HG02884 (cell line): ENCODE data around the gene BIRC7.
"Not testable (repeated sequence)": the region's sequence is repeated elsewhere in the genome, so short reads cannot be mapped to it uniquely, and the experiment has no call there.

Experiments used
- ATAC-seq: cut with Tn5 transposase; IDR thresholded peaks from one replicate; pipeline ENCODE4 v1.9.1; 2021; ENCODE audit warnings: mild to moderate bottlenecking, moderate library complexity; ENCODE audit not compliant: unreplicated experiment

The BIRC7 gene

DNA sequence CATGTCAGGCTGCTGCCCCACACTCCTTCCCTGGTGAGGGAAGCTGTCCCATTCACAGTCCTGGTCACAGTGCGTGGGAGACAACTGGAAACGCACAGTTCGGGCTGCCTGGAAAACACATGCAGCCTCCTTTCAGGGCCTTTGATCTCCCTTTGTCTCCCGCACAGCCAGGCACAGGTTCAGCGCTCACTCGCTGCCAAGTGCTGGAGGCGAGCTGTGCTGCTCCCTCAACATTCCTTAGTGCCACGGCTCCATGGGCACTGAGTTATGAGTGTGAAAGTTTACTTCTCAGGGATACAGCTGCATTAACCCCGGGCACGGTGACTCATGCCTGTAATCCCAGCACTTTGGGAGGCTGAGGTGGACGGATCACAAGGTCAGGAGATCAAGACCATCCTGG is 28.8 kb upstream of the BIRC7 start:
- no peak for ATAC-seq

DNA sequence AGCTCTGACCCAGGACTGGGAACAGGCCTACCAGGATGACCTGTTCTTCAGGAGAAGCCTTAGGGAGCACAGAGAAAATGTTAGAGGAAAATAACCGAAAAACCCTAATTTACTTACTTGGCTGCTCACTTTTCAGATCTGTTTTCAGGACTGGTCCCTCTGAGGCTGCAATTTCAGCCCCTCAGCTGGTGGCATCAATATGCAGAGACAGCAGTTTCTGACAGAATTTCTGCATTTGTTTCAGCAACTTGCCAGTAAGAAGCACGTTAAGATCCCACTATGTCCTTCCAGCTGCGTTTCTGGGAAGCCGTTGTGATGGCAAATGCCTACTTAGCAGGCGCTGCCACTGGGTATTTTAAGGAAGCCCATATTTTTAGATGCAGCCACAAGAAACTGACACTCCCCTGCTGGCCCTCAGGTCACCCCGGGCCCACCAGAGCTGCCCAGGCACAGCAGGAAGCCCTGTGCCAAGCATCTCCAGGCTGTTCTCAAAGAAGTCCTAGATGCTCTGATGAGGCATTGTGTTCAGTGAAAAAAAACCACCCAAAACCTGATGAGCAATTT is 27.3 kb upstream of the BIRC7 start:
- no peak for ATAC-seq

DNA sequence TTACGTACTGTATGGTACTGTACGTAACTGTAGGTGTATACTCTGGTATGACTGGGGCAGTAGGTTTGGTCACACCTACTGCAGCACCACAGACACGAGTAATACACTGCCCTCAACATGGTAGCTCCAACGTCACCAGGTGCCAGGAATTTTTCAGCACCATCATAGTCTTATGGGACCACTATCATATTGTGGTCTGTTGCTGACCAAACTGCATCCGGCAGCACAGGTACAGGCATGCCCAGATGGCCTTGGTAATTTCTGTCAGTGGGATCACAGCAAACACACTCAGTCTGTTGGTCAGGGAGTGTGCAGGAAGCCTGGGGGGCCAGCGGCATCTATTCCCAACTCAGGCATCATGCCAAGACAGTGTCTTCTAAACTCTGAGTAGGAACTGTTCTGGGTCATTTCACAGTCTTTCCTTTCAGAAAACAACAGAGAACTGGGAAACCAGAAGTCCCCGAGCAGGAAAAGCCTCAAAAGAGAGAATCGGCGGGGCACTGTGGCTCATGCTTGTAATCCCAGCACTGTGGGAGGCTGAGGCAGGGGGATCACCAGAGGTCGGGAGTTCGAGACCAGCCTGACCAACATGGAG is 25.6 kb upstream of the BIRC7 start:
- no peak for ATAC-seq

DNA sequence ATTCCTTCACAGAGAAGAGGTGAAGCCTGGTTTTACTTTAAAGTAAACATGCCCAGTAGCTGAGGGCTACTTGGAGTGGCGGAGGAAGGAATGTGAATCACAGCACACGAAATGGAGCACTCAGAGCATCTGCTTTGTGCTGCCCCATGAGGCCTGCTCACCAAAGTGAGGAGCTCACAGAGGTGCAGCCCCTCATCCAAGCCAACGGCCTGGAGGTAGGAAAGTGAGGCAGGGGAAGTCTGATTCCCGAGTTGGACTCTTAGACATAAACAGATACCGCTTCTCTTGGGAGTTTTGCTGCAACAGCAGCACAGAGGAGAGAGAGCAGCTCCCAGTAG is 23.3 kb upstream of the BIRC7 start:
- no peak for ATAC-seq

DNA sequence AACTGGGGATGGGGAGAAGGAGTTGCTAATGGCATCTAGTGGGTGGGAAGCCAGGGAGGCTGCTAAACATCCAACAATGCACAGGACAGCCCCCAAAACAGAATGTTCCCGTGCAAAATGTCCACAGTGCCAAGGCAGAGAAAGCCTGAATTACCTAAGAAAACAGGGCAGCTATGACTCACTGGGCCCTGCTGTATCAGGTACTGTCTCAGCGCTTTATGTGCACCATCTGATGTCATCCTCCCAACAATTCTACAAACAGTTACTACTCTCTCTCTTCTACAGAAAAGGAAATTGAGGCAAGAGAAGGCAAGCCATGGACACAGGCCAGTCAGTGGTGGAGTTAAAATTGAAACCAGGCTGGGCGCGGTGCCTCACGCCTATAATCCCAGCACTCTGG is 22.9 kb upstream of the BIRC7 start:
- ATAC-seq: no peak

DNA sequence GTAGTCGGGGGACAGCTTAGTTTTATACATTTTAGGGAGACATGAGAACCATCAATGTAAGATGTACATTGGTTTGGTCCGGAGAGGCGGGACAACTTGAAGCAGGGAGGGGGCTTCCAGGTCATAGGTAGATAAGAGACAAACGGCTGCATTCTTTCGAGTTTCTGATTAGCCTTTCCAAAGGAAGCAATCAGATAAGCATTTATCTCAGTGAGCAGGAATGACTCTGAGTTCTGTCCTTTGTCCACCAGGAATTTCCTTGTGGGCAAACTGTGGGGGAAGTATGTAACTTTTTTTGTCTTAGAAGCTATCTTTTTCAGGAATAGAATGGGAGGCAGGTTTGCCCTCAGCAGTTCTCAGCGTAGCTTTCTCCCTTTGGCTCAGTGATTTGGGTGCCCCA is 21.2 kb upstream of the BIRC7 start:
- ATAC-seq: no peak

DNA sequence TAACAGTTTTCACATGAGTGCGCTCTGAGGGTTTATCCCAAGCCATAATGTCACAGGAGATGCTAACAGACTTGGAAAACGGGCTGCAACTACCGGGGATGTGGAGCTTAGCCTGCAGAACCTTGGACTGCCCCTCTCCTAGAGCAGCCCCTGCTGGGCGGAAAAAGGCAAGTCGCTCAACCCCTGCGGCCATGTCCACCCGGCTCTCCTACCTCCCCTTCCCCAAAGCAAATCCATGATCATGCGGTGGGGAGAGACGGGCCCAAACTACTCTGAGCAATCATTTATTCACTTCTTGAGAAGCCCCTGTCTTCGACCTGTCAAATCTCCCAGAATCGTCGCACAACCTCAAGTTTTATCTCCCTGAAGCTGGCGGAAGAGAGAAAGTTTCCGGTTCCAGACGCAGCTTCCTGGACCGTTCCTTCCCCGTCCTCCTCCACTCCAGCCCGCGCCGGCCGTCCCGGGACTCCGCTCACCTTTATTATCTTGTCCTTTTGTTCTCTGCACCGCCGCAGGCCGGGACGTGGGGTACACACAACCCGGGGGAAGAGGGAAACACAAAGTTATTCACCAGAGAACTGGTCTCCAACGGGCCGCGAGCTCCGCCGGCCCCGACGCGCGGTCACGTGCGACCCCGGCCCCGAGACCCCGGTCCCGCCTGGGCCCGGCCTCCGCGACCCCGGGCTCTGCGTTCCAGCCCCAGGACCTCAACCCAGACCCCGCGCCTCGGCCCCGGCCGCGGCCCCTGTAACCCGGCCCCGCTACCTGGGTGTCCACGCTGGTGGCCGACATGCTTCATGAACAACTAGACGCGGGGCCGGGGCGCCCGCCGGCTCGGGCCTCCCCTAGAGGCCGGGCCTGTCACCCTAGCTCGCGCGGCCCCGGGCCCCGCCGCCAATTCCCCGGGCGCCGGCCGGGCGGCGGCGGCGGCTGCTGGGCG is 20.3 kb upstream of the BIRC7 start:
- ATAC-seq: peak; percentile 18

DNA sequence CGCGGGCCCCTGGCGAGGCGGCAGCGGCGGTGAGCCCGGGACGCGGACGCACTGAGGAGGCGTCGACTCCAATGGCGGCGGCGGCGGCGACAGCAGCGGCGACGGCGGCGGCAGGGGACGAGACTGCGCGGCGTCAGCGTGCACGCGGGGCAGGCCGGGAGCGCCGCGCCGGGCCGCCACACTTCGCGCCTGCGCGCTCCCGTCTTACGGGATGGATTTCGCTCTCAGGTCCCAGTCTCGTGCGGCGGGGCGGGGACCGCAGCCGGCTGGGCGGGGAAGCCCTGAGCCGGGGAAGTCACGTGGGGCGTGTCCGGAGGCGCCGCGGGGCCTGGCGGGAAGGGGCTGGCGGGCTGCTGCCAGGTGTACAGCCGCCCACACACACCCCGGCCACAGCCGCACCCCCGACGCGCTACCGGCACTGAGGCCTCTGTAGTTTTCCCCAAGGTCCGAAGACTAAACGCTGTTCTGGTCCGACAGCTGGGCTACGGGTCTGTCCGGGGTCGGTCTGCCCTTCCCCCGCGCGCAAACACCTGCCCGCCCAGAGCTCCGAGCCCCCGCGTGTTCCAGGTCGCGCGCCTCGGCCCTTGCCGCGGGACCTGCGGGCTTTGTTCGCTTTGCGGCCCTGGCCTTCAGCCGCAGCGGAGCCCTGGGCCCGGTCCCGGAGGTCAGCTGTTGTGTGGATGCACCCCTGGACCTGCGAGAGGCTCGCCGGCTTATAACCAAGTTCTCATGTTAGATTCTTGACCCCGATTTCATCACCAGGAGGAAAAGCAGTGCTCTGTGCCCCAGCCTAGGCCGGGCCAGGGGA is 19.5 kb upstream of the BIRC7 start, which contains the start of gene YTHDF1:
Gene YTHDF1, minus strand, starts transcription at position 91 of the 808 bp plus-strand sequence. CDS start 239 bp downstream, outside the sequence.
- ATAC-seq: peak; percentile 85

DNA sequence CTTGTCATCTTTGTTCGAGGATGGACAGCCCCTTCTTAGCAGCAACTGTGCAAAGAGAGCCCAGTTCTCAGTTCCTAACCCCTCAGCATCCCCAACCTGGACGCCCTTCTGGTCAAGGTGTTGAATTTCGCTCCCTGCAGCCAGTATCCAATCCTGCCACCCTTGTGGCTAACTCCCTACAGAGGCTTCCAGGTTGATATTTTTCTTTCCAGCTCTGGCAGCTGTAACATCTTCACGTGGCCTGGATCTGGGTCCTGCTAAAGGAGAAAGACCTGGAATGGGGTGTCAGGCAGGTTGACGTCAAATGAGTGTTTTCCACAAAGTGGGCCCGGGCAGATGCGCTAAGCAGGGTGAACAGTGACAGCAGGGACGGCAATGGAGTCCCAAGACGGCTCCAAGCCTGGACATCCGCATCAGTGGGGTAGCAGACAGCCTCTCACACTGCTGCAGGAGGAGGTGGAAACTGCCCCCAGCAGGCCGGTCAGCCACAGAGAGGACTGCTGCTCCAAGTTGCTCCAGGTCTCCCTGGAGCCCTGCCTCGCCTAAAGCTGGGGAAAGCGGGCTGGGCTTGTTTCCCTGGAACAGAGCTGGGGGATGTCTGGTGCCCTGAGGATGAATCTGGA is 18.7 kb upstream of the BIRC7 start:
- ATAC-seq: no peak

DNA sequence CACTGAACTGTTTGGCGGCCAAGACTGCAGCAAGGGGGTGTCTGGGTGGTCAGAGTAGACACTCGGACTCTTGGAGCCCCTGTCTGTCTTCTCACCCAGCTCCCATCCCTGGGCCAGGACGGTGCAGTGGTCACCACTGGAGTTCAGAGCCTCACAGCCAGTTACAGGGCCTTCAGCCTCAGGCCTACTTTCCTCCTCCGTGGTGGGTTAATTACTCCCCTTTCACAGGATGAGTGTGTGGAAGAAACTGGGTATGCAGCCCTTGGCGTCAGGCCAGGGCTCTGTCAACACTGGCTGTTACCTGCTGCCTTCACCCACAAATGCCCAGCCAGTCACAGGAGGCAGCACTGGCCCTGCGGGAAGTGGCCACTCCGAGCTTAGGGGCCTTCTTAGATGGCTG is 18.0 kb upstream of the BIRC7 start:
- no peak for ATAC-seq

DNA sequence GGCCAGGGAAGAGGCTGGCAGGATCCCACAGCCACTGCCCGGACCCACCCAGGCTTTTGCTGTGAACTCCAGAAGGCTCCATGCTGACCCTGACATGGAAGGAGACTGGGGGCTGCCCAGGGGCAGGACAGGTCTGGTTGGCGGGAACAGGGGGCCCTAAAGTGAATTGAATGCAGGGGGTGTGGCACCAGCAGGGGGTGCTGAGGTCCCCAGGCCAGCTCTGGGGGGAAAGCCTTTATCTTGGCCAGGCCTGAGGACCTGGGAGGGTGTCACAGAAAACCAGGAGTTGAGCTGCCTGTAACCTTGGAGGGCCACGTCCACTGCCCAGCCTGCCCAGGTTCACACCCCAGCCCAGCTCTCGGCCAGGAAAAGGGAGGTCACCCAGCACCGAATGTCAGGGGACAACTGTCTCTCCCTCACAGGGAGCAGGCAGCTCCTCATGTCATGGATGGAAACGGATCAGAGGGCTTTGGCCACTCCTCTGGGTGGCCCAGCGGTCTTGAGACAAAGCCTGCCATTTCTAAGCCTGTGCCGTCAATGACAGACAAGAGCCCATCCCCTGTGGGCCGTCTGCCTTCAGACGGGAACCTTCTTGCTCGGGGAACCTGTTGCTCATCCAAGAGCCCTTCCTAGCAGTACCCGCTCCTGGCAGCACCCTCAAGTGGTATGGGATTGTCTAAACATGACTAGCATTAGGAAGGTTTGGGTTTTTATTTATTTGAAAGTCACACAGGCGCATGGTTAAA is 16.8 kb upstream of the BIRC7 start:
- ATAC-seq: no peak

DNA sequence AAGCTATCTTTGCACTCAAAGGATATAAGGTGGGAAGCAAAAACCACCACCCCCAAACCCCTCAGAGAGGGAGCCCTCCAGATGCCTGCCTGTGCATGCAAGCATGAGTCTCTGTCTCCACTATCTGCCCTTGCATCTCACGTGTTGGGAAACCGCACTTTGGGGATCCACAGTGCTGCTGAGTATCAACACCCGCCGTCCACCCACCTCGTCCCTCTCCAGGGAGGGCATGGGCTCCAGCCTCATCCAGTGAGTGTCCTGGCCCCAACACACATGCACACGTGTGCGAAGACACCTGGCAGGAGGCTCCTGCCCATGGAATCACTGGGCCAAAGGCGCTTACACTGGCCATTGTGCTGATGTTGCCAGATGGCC is 16.3 kb upstream of the BIRC7 start:
- ATAC-seq: no peak

DNA sequence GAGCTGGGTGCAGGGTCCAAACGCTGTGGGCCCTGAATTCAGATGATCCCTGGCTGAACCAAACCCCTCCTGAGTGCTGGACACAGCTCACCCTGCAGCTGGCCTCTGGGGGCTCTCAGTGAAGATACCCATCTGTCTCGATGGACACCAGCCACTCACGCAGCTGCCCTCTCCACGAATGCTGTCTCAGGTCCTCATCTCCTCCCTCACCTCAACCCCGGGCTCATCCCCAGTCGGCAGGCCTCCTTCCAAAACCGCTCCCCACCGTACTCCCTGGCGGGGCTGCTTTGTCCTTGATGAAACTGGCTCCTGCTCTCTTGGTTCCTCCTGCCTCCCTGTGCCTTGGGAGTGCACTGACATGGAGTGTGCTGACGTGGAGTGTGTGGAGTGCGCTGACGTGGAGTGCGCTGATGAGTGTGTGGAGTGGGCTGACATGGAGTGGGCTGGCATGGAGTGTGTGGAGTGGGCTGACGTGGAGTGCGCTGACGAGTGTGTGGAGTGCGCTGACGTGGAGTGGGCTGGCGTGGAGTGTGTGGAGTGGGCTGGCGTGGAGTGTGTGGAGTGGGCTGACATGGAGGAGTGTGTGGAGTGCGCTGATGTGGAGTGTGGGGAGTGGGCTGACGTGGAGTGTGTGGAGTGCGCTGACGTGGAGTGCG is 15.7 kb upstream of the BIRC7 start:
- no peak for ATAC-seq

DNA sequence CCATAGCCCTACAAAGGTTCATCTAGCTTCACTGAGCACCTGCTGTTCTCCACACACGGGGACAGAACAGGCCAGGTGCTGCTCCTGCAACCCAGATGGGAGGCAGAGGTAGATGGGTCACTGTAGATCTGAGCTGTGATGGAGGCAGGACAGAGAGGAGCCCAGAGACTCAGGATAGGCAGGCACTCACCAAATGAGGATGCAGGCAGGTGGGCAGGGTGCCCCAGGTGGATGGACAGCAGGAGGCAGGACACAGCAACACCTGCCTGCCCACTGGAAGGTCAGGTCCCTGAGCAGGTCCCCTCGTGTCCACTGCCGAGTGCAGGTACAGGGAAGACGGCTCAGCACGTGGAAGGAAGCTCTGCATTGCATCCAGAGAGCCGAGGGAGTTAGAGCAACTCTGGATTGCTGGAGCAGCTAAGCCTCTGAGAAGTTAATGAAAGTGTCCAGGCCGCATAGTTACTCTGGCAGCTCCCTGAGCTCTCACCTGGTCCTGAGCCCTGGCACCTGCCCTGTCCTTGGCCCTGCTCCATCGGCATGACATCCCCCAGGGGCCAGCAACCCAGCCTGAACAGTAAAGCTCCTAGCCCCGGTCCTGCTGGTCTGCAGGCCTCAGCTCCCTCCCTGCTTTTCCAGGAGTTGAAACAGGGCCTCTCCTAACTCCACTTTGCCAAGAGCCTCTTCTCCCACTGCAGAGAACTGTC is 14.9 kb upstream of the BIRC7 start:
- no peak for ATAC-seq

DNA sequence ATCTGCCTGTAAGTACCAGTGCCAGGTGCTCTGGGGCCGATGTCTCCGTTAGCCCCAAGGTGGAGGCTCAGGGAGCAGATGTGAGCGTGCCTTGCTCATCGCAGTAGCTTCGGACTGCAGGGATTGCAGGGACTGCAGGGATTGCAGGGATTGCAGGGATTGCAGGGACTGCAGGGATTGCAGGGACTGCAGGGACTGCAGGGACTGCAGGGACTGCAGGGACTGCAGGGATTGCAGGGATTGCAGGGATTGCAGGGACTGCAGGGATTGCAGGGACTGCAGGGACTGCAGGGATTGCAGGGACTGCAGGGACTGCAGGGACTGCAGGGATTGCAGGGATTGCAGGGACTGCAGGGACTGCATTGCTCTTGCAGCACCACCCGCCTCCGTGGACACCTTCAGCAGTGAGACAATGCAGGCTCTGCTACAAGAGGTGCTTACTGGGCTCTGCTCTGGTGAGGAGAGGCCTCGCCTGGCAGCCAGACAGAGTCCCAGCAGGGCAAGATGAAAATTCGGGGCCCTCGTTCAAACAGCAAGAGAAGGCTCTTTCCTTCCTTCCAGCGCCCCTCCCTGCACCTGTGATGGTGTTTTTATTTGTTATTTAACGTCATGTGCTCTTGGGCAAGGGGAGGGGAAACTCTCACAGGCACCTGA is 14.2 kb upstream of the BIRC7 start:
- ATAC-seq: not testable (repeated sequence)

DNA sequence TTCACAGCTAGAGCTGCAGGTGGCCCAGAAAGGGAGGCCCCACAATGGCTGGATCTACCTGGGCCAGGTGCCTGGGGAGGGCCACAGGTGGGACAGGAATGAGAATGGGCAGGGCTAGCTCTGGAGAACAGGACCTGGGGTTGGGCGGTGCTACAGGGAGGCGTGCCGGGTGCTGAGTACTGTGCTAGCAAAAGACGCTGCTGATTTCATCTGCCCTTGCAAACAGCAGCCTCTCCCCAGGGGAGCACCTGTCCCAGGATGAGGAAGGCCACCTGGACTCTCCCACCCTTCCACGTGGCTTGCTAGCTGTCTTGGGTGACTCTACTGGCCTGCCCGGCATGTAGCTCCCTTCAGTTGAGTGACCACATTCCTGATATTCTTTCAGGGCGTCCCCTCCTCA is 13.2 kb upstream of the BIRC7 start:
- ATAC-seq: no peak

DNA sequence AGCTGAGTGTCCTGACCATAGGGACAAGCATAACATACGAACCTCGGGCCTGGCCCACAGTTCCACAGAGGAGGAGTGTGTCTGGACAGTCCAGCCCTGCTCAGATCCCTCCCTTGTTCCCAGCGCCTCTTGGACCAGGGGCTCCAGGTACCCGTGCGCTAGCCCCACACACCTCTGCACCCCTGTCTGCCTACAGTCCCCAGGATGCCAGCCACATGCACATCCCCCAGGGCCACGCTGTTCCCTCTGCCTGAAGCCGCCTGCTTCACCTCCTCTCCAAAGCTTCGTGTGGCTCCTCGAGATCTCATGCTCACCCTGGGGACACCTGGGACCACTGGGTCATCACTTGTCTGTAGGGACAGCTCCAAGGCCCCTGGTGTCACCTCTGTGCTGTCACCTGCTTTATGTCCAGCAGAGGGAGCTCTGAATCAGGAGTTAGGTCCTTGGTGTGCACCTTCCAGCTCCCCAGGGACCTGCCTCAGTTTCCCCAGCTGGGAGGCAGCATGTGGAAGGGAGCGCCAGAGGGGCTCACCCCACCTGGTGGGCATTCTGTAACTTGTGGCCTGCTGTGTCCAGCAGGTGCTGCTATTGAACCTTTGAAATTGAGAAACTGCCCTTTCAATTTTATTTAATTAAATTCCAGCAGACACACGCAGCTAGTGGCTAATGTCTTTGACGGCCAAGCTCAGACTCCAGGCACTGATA is 12.4 kb upstream of the BIRC7 start:
- ATAC-seq: no peak

DNA sequence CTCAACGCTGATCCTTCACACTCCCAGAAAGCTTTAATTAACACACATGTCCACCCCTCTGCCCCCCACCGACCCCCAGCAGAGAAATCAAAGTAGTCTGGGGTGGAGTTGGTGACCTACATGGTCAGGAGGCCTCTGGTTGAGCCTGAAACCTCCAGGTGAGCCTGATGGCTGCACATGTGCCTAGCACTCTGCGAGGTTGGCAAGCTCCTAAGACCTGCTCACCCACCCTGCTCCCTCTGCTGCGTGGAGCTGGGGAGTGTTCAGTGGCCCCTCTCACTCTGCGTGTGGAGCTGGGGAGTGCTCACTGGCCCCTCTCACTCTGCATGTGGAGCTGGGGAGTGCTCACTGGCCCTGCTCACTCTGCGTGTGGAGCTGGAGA is 11.9 kb upstream of the BIRC7 start:
- no peak for ATAC-seq
